HG03575 (cell line): ENCODE data around the gene ZNF708.
A peak's percentile ranks its signal among the peaks of the same experiment; 100 is the strongest.
"Not testable (repeated sequence)": the region's sequence is repeated elsewhere in the genome, so short reads cannot be mapped to it uniquely, and the experiment has no call there.

Experiments used
- ATAC-seq: cut with Tn5 transposase; IDR thresholded peaks from one replicate; pipeline ENCODE4 v1.9.1; 2021; ENCODE audit not compliant: unreplicated experiment, insufficient number of reproducible peaks, low FRiP score; ENCODE audit errors: extremely low read depth

The ZNF708 gene

DNA sequence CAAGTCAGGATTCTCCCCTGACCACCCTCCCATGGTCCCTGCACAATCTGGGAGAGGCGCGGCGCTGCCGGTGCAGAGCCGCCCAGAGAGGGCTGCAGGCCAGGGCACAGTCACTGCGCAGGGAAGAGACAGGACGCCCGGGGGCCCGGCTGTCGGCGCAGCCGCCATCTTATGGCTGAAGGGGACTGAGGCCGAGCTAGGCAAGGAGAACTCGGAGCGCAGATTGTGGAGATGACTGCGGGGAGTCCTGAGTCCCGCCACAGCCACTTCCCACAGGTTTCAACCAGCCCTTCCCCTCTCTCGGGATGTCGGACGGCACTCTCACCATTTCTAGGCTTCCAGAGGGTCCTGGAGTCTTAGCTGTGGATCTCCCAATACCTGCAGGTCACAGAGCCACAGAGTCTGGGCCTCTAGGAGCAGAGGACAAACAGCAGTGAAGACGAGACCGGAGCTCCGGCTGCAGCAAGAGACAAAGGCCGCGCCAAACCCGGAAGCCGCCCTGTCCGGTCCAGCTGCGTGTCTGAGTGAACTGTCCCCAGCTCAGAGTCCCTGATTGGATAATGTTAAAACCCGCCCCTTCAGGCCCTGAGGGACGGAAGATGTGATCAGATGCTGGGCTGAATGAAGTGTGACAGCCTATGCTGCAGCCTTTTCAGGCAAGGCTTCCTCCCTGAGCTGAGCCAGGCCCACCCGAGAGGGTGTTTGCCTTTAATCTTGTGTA, at the start of gene ZNF708:
Gene ZNF708, minus strand, starts transcription at position 526 of the 721 bp plus-strand sequence. Its CDS starts 198 bp downstream, at position 328.
- ATAC-seq: peak; percentile 96

DNA sequence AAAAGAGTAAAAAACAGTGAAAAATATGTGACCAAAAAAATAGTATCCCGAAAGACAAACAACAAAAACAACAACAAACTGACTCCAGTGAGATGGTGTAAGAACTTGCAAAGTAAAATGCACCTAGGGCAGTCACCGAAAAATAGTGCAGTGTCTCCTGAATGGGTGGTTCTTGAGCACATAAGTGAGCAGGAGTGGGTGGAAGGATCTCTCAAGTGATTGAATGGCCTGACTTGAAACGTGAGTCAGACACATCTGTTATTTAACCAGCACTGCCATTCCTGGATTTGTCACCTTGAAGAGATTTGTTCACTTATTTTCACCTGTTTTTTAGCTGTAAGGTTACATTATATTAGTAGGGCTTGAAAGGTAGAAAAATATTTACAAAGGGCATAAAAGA, 33.1 kb upstream of the ZNF708 start:
- ATAC-seq: no peak

DNA sequence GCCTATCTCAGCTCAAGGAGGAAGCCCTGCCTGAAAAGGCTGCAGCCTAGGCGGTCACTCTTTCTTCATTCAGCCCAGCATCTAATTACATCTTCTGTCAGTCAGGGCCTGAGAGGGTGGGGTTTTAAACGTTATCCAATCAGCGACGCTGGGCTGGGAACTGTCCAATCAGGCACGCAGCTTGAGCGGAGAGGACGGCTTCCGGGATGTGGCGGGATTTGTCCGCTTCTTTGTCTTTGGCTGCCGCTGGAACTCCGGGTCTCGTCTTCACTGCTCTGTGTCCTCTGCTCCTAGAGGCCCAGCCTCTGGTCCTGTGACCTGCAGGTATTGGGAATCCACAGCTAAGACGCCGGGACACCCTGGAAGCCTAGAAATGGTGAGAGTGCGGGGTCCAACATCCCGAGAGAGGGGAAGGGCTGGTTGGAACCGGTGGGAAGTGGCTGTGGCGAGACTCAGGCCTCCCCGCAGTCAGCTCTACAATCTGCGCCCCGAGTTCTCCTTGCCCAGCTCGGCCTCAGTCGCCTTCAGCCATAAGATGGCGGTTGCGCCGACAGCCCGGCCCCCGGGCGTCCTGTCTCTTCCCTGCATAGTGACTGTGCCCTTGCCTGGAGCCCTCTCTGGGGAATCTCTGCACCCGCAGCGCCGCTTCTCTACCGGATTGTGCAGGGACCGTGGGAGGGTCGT, 29.7 kb upstream of the ZNF708 start, which contains the start of gene ZNF738:
Gene ZNF738, plus strand, starts transcription at position 233 of the 684 bp plus-strand sequence. Its CDS starts 141 bp downstream, at position 374.
- peak; percentile 93 for ATAC-seq

DNA sequence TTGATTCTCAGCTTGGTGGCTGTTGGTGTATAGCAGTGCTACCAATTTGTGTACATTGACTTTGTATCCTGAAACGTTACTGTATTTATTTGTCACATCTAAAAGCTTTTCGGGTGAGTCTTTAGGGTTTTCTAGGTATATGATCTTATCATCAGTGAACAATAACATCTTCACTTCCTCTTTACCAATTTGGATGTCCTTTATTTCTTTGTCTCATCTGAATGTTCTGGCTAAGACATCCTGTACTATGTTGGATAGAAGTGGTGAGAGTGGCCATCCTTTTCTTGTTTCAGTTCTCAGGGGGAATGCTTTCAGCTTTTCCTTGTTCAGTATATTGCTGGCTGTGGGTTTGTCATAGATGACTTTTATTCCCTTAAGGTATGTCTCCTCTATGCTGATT, 23.6 kb upstream of the ZNF708 start:
- ATAC-seq: no peak

DNA sequence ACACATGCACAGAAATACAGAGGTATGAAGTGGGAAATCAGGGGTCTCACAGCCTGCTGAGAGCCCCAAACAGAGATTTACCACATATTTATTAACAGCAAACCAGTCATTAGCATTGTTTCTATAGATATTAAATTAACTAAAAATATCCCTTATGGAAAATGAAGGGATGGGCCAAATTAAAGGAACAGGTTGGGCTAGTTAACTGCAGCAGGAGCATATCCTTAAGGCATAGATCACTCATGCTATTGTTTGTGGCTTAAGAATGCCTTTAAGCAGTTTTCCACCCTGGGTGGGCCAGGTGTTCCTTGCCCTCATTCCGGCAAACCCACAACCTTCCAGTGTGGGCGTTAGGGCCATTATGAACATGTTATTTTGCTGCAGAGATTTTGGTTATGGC, 15.6 kb upstream of the ZNF708 start:
- not testable (repeated sequence) for ATAC-seq

DNA sequence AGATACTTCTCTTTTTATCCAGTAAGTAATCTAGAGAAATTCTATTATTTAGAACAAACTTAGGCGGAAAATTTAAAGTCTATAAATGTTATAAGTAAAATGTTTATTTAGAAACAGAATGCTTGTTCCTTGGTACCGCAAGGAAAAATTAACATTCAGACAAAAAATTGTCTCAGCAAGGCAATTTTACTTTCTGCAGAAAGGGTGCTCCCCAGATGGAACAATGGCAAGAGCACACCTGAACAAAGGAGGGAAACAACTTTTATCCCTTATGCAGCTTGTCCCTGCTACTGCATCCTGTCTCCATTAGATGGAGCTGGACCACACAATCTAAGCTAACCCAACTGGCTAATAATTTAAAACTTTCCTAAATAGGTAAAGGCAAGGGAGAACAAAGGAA, 6.5 kb upstream of the ZNF708 start:
- no peak for ATAC-seq

DNA sequence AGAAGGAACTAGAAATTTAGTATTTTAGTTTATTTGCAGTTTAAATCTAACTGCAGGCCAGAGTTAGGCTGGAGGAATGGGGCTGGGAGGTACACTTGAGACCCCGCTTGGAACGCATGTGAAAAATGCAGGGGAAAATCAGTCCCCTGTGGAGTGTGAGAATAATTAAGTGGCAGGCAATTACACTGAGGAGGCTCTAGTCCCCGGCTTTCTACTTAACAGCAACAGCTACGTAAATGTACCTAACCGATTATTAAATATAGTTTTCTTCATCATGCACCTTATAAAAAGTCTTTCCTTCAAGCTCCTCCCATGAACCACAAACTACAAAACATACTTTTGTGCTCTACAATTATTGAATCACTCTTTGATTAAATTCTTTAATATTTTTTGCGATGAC, 804 bp downstream of the ZNF708 start:
- ATAC-seq: no peak

DNA sequence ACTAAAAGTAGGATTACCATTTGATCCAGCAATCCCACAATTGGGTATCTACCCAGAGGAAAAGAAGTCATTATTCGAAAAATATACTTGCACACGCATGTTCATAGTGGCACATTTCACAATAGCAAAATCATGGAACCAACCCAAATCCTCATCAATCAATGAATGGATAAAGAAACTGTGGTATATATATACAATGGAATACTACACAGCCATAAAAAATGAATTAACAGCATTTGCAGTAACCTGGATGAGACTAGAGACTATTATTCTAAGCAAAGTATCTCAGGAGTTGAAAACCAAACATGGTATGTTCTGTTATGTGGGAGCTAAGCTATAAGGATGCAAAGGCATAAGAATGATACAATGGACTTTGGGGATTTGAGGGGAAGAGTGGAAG, 3.0 kb downstream of the ZNF708 start:
- no peak for ATAC-seq

DNA sequence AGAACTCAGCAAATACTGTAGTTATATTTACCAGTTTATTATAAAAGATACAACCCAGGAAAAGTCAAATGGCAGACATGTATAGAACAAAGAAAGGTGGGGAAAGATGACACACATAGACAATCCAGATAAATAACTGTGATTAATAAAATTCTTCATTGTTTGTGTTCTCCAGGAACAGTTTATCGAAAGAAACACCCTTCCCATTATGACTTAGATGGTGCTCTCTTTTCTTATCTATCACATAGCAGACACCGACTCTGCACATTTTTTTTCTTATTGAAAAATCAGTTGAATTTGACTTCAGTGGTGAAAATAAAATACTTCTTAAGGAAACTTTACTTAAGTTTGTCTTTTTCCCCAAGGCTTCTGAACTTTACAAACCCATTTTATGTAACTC, 6.2 kb downstream of the ZNF708 start:
- ATAC-seq: no peak

DNA sequence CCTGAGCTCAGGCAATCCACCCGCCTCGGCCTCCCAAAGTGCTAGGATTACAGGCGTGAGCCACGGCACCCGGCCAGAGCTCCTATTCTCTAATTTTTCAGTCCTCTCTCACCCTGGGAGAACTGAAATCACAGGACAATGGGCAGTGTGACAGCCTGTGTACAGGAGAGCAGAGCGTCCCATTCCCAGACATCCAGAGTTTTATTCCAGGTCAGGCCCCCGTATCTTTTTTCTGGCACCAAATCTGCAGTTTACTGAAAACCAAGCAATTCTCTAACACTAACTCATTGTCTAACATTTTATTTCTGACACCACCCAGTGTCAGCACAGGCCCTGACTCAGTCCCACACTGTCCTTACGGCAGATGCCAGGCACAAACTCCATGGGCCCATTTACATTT, 6.7 kb downstream of the ZNF708 start:
- ATAC-seq: no peak

DNA sequence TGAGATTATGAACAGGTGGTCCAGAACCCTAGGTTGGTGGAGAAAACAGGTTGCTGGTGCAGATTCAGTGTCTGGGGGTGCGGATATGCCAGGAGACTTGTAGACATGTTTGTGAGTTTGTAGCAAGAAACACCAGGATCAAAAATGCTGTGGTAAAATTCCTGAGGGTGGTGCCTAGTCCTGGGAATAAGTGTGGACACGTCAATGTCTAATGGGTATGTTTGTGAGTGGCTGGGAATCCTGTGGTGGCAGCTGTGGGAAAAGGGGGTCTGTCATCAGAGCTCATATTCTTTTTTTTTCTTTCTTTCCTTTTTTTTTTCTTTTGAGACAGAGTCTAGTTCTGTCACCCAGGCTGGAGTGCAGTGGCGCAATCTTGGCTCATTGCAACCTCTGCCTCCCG, 7.2 kb downstream of the ZNF708 start:
- no peak for ATAC-seq

DNA sequence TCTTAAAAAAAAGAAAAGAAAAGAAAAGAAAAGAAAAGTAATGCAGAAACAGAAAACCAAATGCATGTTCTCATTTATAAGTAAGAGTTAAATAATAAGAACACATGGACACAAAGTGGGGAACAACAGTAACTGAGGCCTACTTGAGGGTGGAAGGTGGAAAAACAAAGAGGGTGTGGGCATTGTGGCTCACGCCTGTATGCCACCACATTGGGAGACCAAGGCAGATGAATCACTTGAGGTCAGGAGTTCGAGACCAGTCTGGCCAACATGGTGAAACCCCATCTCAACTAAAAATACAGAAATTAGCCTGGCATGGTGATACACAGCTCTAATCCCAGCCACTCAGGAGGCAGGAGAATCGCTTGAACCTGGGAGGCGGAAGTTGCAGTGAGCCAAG, 8.1 kb downstream of the ZNF708 start:
- ATAC-seq: no peak

DNA sequence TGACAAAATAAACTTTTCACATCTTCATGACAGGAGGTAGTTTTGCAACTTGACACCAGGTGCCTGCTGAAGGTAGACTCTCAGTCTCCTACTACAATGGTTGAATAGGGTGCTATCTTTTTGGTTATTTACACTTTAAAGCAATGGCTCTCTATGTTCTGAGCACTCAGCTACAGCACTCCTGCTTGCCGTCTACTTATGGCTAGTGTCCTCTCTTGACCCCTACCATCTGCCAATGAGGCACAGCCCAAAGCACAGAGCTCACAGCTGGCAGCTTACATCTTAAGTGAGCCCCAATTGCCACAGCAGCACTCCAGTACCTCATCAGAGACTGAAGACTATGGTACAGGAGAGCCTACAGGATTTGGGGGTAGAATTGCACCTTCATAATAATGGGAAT, 11.4 kb downstream of the ZNF708 start:
- ATAC-seq: no peak

DNA sequence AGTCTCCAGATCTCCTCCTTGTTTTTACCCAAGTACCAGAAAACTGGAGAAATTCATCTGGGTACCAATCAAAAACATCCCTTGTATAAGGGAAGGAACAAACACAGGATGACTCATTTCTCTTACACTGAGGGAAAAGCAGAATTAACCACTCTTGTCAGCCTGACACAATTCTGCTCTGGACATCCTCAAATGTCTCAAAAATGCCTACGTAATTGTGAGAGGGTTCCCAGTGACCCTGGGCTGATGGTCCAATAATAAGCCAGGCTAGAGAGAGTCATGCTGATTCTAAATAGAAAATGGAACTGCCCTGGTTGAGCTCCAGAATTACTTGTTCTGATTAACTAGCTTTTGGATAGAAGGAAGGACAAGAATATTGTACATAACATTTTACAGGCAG, 14.5 kb downstream of the ZNF708 start:
- no peak for ATAC-seq

DNA sequence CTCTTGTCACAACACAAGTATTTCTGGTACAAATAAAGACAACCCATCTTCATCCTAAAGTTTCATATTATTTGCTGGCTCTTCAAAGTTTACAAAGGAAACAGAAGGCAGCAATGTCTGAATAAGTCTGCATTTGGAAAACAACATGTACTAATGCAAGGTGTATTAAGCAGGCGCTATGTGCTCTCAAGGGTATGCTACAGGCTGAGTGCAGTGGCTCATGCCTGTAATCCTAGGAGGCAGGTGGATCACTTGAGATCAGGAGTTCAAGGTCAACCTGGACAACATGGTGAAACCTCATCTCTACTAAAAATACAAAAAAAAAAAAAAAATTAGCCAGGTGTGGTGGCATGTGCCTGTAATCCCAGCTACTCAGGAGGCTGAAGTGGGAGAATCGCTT, 16.4 kb downstream of the ZNF708 start:
- not testable (repeated sequence) for ATAC-seq

DNA sequence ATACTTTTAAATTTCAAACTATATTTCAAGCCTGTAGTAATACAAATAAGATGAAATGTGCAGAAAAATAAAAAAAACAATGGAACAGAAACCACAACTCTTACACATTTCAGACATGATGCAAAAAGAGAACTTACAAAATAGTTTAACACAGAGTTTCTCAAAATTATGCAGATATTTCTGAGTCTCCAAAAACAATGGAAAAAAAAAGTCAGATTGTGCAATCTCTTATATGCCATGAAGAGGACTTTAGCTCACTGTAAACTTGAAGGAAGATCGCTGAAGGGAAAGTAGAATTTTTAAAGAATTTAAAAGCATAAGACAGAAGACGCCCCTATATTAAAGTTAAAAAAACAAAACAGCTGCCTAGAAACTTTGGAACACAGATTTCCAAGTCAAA, 20.4 kb downstream of the ZNF708 start:
- ATAC-seq: no peak

DNA sequence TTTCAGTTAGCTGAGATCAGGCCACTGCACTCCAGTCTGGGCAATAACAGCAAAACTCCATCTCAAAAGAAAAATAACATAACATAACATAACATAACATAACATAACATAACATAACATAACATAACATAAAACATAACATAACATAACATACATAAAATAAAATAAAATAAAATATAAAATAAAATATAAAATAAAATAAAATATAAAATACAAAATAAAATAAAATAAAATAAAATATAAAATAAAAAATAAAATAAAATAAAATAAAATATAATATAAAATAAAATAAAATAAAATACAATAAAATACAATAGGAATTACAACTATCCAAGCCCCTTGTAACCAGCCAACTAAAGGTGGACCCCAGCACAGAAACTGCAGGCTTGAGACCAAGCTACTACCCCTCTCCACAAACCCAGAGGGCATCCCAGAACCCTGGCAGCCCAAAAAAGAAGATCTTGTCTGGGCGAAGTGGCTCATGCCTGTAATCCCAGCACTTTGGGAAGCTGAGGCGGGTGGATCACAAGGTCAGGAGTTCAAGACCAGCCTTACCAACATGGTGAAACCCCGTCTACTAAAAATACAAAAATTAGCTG, 22.2 kb downstream of the ZNF708 start:
- ATAC-seq: not testable (repeated sequence)

DNA sequence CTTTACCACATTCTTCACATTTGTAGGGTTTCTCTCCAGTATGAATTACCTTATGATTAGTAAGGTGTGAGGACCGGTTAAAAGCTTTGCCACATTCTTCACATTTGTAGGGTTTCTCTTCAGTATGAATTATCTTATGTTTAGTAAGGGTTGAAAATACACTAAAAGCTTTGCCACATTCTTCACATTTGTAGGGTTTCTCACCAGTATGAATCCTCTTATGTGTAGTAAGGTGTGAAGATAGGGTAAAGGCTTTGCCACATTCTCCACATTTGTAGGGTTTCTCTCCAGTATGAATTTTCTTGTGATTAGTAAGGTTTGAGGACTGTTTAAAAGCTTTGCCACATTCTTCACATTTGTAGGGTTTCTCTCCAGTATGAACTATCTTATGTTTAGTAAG, 35.4 kb downstream of the ZNF708 start:
- not testable (repeated sequence) for ATAC-seq

DNA sequence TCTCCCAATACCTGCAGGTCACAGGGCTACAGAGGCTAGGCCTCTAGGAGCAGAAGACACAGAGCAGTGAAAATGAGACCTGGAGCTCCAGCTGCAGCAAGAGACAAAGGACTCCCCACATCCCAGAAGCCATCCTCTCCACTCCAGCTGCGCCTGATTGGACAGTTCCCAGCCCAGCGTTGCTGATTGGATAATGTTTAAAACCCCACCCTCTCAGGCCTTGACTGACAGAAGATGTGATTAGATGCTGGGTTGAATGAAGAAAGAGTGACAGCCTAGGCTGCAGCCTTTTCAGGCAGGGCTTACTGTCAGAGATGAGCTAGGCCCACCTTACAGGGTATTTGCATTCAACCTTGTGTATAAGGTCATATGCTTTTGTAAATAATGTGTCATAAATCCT, 59.4 kb downstream of the ZNF708 start:
- ATAC-seq: no peak

DNA sequence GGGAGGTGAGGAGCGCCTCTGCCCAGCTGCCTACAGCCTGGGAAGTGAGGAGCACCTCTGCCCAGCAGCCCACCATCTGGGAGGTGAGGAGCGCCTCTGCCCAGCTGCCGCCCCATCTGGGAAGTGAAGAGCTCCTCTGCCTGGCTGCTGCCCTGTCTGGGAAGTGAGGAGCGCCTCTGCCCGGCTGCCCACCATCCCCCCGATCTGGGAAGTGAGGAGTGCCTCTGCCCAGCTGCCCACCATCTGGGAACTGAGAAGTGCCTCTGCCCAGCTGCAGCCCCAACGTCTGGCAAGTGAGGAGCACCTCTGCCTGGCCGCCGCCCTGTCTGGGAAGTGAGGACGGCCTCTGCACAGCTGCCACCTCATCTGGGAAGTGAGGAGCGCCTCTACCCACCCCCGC, 64.3 kb downstream of the ZNF708 start:
- no peak for ATAC-seq
